H1 (cell line): ENCODE data around the gene EPB41L3. TPM values are rescaled to one million over a fixed set of nuclear protein-coding genes. Genes with fewer than 3 reads are reported as not detected.

ENCODE experiments used
- ATF2 ChIP-seq: IDR thresholded peaks from 2 replicates; pipeline ENCODE4 v1.6.1; 2012; ENCODE audit warnings: low read length, inconsistent platforms
- ATF3 ChIP-seq: IDR thresholded peaks from 2 replicates; pipeline ENCODE4 v1.6.1; 2011; ENCODE audit warnings: low read depth, mild to moderate bottlenecking, low read length; ENCODE audit not compliant: insufficient read depth
- CHD7 ChIP-seq: fragments of 300-600 bp; sonication (generic); IDR thresholded peaks from 2 replicates; pipeline ENCODE4 v1.7.1; 2012; ENCODE audit warnings: low read length, moderate library complexity, mild to moderate bottlenecking, inconsistent platforms; ENCODE audit not compliant: insufficient replicate concordance
- JUN ChIP-seq: IDR thresholded peaks from 2 replicates; pipeline ENCODE4 v1.6.1; 2011; ENCODE audit warnings: low read depth, mild to moderate bottlenecking, improper control_type of control experiment, low read length
- RXRA ChIP-seq: IDR thresholded peaks from 2 replicates; pipeline ENCODE4 v1.6.1; 2011; ENCODE audit warnings: low read depth, mild to moderate bottlenecking, low read length, moderate library complexity; ENCODE audit not compliant: insufficient read depth
- polyA plus RNA-seq, 7 experiments: library from polyadenylated mRNA; depleted of rRNA in 3 of 7; stranded (reverse) in 5 of 7; unstranded in 2 of 7; fragments of >200 nt in 5 of 7; fragments of 200-250 nt in 2 of 7; gene quantifications; 1 replicate in 5 of 7; 2 replicates in 1 of 7; 4 replicates in 1 of 7; pipeline versions ENCODE4 v1.2.1 to v1.2.3, GENCODE V29; 2011 to 2013; ENCODE audit warnings: missing spikeins in 2 of 7, mixed read lengths in 2 of 7
- total RNA-seq: library from RNA; stranded (reverse); fragmentation: NEBNext Ultra II Directional; extraction: Animal tissue kit (Norgen Biotek cat#: 25700); gene quantifications from 2 replicates; pipeline ENCODE4 v1.2.1, GENCODE V29; 2021

The EPB41L3 gene
- total and polyA plus RNA-seq, 2 of the 8 experiments (the other 6 are each of a cell fraction or from before 2014, with no cell fraction given), result 7.9 to 16.1 TPM

GRCh38 chr18:5463390-5463789 lies 80.4 kb downstream of the EPB41L3 start (continued):
- TF ChIP-seq CHD7 (no peak), JUN (no peak), RXRA (no peak), ATF3 (no peak), ATF2 (no peak)
- TF ChIP-seq, all 59 proteins: peak for 0
